GM20431 (cell line): ENCODE measurements around the gene ULK3.

Experiments used
- in situ Hi-C: fragments of 300-500 bp; cut with MseI, MboI; formaldehyde crosslinking; loops from one replicate; pipeline ENCODE4 v1.15.0; 2020; ENCODE audit warnings: low sequenced_read_pairs; ENCODE audit not compliant: unreplicated experiment

The ULK3 gene

DNA sequence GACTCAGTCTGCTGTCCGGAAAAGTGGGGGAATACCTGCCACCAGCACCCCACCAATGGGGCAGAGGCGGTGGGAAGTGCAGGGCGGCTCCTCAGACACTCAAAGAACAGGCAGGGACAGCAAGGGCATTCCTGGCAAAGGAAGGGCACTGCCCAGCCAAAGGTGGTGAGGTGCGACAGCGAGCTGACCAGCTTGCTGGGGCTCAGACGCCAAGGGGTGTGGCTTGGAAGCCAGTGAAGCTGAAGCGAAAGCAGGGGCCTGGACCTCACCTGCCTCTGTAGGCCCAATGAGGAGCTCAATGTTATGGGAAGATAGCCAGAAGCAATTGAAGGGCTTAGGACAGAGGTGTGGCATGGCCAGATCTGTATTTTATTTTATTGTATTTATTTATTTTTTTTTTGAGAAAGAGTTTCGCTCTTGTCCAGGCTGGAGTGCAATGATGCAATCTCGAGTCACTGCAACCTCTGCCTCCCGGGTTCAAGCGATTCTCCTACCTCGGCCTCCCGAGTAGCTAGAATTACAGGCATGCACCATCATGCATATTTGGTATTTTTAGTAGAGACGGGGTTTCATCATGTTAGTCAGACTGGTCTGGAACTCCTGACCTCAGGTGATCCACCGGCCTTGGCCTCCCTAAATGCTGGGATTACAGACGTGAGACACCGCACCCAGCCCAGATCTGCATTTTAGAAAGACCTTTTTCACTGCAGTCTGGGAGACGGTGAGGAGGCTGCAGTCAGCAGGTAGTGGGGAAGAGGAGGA, 34.7 kb downstream of the ULK3 start:
- in situ Hi-C loops: no loop called here

DNA sequence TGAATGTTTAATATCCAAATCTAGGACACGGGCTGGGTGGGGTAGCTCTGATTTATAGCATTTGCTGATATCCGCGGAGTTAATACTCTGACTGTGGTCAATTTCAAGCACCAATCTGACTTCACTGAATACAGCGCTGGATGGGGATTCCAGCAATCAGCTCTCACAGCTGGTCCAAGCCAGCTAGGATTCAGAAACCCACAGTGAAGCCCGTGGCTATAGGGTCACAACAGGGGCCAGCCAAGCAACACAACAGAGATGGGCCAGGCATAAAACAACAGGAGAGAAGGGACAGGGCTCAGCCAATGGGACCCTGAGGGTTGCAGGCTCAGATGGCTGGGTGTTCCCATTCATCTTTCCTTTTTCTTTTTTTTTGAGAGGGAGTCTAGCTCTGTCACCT, 35.7 kb downstream of the ULK3 start:
- in situ Hi-C loops: no loop called here

DNA sequence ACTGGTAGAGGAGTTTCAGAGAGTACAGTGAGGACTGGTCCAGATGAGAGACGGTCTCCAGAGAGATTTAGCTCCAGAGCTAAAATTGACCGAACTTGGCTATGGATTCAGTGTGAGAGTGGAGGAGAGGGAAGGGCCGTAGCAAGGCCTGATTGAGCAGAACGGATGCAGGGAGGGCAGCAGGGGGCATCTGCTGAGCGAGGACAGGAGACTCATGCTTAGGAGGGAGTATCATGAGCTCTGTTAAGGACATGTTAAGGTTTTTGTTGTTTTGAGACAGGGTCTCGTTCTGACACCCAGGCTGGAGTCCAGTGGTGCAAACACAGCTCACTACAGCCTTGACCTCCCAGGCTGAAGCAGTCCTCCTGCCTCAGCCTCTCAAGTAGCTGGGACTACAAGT, 38.0 kb downstream of the ULK3 start:
- in situ Hi-C loops: no loop called here

DNA sequence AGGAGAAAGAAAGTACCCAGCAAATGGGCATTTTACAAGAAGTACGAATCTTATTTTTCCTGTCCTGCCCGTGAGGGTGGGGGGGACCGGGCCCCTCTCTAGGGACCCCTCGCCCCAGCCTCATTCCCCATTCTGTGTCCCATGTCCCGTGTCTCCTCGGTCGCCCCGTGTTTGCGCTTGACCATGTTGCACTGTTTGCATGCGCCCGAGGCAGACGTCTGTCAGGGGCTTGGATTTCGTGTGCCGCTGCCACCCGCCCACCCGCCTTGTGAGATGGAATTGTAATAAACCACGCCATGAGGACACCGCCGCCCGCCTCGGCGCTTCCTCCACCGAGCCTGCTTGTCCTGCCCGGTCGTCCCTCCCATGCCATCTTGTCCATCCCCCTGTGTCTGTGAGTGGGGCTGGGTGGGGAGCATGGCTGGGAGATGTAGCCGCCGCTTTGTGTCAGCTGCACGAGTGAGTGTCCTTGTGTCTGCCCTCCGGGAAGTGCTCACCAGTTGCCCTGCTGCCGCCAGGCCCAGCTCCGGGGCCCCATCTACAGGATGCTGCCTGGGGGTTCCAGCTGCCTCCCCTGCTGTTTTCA, 40.0 kb downstream of the ULK3 start:
- in situ Hi-C loops: no loop called here

DNA sequence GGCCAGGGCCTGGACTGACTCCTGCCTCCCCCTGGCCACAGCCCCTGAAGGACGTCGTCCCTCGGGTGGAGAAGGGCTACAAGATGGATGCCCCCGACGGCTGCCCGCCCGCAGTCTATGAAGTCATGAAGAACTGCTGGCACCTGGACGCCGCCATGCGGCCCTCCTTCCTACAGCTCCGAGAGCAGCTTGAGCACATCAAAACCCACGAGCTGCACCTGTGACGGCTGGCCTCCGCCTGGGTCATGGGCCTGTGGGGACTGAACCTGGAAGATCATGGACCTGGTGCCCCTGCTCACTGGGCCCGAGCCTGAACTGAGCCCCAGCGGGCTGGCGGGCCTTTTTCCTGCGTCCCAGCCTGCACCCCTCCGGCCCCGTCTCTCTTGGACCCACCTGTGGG, 40.7 kb downstream of the ULK3 start:
- in situ Hi-C loops: no loop called here

DNA sequence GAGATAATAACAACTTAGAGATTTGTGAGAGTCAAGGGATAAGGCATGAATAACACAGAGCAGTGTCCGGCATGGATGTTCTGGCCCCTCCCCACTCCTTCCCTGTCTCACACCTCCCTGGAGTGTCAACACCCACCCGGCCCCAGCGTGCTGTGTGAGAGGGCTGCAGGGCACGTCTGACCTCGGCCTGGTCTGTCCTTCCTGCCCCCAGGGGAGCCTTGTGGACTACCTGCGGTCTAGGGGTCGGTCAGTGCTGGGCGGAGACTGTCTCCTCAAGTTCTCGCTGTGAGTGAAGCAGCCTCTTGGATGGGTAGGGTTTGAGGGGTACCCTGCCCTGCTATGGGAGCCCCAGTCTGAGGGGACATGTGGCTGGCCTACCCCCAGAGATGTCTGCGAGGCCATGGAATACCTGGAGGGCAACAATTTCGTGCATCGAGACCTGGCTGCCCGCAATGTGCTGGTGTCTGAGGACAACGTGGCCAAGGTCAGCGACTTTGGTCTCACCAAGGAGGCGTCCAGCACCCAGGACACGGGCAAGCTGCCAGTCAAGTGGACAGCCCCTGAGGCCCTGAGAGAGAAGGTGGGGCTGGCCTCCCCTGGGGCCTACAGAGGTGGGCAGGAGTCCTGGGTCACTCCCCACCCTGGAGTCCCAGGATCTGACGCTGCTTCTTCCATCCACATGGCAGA, 41.5 kb downstream of the ULK3 start:
- in situ Hi-C loops: no loop called here

DNA sequence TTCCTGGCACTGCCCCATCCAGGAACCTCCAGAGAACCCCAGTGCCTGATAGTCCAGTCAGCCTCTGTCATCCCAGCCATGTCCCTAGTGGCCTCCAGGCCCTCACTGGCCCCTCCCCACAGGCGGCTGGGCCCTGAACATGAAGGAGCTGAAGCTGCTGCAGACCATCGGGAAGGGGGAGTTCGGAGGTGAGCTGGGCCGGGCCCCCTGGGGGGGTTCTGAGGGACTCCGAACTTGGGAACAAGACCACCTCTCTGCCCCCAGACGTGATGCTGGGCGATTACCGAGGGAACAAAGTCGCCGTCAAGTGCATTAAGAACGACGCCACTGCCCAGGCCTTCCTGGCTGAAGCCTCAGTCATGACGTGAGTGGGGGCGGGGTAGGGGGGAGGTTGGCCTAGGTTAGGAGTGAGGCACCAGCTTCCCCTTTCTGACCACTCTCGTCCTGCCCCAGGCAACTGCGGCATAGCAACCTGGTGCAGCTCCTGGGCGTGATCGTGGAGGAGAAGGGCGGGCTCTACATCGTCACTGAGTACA, 42.3 kb downstream of the ULK3 start:
- in situ Hi-C loops: no loop called here

DNA sequence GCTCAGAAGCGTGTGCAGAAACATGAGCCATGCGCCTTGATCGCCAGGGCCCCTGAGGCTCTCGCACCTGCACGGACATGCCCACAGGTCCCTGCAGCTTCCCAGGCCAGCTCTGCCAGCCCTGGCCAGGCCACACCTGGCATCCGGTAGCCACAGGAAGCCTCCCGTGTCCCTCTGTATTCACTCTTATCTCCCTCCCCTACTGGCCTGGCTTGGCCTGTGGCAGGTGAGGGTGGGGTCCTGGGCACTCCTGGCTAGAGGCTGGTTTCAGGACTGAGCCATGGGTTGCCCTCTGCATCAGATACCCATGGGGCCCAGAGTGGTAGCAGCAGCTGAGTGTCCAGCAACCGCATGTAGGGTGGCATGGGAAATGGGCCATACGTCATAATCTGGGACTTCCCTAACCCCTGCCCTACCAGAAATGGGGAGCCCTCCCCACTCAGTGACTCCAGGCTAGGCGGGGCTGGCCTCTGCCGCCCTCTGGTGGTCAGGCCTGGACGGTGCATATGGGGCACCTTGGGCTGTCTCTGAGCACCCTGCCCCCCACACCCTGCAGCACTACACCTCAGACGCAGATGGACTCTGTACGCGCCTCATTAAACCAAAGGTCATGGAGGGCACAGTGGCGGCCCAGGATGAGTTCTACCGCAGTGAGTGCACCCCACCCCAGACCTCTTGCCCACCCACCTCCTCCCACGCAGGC, 42.9 kb downstream of the ULK3 start:
- in situ Hi-C loops: no loop called here

DNA sequence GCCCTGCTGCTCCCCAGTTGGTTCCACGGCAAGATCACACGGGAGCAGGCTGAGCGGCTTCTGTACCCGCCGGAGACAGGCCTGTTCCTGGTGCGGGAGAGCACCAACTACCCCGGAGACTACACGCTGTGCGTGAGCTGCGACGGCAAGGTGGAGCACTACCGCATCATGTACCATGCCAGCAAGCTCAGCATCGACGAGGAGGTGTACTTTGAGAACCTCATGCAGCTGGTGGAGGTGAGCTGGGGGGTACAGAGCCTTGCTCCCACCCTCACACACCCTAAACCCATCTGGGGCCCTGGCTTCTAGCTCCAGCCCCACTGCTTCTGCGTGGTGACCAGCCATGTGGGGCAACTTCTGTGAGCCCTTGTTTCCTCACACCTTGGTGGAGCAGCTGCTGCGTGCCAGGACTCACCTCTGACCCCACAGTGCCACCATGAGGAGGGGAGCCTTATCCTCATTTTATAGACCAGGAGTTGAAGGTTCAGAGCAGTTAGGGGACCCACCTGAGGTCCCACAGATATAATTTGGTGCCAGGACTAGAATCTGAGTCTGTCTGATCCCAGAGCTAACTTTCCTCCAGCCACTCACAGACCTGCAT, 43.6 kb downstream of the ULK3 start:
- in situ Hi-C loops: no loop called here

DNA sequence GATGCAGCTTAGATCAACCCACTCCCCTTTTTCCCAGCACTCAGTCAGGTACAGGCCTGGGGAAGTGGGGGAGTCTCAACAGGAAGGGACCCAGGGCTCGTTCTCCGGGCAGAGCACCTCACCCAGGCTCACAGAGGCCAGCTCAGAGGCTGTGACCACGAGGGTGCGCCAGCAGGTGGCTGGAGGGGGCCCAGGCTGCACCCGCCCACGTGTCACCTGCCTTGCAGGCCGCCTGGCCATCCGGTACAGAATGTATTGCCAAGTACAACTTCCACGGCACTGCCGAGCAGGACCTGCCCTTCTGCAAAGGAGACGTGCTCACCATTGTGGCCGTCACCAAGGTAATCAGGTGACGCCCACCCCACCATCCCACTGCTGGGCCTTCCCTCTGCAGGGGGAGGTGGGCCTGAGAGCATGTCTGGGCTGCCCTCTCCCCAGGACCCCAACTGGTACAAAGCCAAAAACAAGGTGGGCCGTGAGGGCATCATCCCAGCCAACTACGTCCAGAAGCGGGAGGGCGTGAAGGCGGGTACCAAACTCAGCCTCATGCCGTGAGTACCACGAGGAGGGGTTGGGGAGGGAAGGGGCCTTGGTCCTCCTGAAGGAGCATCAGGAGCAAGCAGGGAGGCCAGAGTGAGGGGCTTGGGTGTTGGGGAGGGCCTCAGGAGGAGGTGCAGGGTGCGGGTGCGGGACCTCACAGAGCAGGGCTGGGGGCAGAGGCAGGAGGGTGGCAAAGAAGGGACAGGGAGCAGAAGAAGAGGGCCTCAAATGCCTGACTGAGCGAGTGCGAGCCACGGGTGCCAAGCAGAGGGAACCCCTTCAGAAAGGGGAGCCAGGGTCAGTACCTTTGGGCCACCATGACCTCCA, 44.3 kb downstream of the ULK3 start:
- in situ Hi-C loops: no loop called here

DNA sequence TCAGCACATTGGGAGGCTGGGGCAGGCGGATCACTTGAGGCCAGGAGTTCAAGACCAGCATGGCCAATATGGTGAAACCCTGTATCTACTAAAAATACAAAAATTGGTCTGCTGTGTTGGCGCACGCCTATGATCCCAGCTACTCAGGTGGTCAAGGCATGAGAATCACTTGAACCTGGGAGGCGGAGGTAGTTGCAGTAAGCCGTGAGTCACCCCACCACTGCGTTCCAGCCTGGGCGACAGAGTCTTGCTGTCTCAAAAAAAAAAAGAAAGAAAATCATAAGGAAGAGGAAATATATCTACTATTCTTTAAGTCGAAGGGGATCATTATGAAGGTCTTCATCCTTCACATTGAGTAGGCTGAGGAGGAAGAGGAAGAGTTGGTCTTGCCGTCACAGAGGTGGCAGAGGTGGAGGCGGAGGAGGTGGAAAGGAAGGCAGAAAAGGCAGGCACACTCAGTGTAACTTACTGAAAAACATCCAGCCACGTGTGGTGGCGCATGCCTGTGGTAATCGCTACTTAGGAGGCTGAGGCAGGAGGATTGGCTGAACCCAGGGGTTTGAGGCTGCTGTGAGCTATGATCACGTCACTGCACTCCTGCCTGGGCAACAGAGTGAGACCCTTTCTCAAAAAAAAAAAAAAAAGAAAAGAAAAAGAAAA, 46.9 kb downstream of the ULK3 start:
- in situ Hi-C loops: no loop called here

DNA sequence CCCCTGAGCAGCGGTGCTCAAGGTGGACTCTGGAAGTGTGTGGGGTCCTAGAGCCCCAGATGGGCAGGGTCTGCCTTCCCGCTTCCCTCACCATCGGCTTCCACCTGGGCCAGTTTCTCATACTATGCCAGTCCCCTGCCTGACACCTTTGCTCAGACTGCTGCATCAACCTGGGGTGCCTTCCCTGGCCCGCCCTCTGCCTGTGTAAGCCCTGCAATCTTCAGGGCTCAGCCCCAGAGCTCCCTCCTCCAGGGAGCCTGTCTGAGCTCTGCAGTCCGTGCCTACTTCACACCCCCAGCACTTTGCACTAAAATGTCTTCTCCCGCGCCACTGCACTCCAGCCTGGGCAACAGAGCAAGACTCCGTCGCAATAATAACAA, 48.0 kb downstream of the ULK3 start:
- in situ Hi-C loops: no loop called here

DNA sequence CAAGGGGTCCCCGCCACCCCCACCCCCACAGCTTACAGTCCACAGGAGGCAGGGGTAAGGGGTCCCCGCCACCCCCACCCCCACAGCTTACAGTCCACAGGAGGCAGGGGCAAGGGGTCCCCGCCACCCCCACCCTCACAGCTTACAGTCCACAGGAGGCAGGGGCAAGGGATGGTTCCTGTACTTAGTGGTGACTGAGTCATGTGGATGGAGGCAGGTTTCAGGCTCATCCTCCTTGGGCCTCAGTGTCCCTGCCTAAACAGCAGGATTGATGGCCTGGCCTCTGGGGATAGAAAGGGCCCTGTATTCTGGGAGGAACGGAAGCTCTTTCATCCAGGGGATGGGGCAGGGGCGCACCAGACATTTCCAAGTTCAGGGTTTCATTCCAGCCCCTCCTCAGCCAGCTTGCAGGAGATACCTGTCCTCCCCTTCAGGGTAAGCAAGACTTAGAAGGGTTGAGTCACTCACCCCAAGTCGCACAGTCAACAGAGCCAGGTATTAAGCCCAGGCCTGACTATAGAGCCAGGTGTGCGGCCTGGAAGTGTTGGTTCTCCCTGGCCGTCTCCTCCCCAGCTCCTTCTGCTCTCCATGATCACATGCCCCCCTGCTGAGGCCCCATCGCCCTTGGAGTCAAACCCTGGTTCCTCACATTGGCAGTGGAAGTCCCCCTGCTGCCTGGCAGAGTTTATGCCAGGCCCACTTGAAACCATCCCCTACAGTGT, 48.5 kb downstream of the ULK3 start:
- in situ Hi-C loops: no loop called here

DNA sequence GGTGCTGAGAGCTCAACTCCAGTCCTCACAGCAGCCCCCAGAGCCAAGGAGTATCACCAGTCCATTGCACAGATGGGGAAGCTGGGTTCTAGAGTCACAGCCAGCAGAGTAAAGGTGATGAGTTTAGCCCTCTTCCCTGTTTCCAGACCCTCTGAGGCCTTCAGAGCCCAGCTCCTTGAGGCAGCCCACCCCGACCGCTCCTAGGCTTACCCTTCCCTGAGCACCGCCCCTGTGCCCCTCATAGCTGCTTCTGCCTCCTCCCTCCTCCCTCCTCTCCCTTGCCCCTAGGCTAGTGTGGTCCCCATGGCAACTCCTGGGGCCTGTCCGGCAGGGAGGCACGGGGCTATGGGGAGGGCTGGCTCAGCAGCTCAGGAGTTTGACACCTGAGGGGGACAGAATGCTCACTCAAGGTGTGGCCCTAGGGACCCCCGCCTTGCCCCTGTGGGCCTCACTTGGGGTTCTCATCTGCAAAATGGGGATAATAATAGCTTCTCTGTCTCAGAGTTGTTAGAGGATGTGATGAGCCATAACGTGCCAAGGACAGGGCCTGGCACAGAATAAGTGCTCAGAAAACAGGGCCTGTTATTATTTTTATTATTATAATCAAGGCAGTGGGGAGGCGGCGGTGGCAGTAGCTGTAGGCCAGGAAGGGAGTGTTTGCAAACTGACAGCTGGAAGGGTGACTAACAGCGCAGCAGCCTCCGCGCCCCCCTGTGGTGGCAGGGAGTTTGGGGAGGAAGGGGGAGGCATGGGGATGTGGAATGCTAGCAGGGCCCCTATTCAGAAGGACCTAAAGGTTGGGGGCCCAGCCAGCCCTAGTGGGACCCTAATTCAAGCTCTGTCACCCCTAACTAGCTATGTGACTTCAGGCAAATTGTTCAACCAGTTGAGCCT, 49.6 kb downstream of the ULK3 start:
- in situ Hi-C loops: no loop called here

DNA sequence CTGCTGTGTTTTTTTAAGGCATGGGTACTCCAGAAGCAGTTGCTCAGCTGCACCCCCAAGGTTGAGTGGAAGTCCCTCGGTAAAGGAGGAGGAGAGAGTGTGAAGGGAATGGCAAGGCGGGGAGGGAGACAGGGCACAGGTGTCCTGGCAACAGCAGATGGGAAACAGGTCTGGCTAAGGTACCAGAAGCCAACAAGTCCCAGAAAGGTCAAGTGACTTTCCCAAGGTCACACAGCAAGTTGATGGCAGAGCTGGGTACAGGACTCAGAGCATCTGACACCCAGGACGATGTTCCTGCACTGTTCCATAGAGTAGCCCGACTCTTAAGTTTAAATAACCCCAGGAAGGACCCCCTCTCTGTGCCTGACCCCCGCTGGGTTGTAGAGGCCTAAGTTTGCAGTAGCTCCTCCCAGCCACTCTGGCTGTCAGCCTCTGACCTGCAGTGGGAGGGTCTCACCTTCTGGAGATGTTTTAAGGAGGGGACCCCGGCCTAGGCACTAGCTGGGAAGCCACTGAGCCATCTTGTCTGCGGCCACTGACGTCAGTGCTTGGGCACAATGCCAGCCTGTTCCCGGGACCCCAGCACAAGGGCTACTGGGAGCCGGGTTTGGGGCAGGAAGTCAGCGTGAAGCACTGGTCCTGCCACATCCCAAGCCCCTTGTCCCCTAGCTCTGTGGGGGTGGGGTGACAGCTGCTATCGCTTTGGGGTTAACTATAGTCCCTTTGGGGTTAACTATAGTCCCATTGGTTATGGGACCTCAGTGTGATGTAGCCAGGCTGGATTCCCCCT, 50.5 kb downstream of the ULK3 start:
- in situ Hi-C loops: no loop called here

DNA sequence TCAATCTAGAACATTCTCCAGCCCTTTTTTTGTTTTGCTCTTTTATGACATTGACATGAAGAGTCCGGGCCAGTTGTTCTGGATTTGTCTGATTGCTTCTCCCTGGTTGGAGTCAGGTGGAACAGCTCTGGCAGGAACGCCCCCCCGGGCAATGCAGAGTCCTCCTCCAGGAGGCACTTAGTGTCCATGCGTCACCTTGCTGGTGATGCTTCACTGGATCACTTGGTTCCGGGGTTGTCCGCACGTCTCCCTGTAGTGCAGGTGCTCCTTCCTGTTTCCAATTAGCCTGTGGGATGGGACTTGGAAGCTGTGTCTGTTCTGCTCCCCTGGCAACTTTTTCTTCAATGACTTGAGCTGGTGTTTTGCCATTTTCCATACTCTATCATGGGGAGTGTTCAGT, 51.3 kb downstream of the ULK3 start:
- in situ Hi-C loops: no loop called here

DNA sequence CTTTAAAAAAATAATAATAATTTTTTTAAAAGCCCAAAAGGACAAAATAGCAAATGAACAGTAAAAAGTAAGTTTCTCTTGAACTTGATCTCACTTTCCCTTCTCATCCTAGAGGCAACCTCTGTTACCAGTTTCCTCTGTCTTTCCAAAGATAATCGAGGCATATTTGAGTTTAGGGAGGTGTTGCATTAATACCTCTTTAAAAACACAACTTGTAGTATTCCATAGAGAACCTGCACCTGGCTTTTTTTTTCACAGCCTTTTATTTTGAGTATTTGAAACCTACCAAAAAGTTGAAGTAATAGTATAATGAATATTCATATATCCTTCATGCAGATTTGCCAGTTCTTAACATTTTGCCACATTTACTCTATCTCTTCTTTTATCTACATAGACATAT, 51.9 kb downstream of the ULK3 start:
- in situ Hi-C loops: no loop called here
